Erythroblast (primary cell): ENCODE results near the gene PCK1.

Experiments
- GATA1 ChIP-seq: IDR thresholded peaks from 2 replicates; pipeline ENCODE4 v1.6.1; 2011; ENCODE audit warnings: low read depth, mild to moderate bottlenecking, control low read depth, low read length, moderate library complexity
- POLR2A ChIP-seq: IDR thresholded peaks from 2 replicates; pipeline ENCODE4 v1.6.1; 2011; ENCODE audit warnings: mild to moderate bottlenecking, low read length

DNA sequence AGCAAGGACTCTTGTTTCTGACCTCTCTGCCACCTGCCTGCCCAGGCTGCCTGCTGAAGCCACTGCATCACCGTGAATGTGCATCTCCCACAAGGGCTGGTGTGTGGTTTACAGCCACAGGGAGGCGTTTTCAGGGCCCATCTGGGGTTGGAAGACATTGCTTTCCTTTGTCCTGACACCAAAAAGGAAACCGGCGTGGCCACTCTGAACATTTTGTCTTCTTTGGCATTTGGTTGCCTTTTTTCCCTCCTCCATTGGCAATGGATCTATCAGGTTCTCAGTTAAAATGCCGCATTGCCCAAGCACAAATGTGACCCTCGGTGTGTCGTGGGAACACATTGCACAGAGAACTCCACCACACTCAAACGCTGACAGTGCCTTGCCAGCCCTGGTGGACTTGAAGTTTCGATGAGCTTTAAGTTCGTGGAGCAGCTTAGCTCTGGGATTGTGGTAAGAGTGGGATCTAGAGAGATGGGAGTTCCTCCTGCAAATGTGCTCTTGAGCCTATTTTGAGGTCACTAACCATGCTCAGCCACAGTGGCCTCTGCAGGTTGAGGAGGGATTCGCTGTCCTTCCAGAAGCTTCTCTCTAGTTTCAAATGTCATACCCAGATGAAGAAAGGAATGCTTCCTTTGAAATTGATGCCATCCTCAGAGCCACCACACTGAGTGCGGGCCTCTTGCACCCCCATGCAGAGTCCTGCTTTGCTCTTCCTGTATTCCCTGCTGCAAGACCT is 14.8 kb upstream of the PCK1 start:
- TF ChIP-seq POLR2A (no peak), GATA1 (no peak)
